Stimulated activated CD8-positive, alpha-beta memory T cell treated with anti-CD3 and anti-CD28 coated beads, Interleukin-7, amount 100 ng/mL, for 48 hours (primary cell): ENCODE data around the gene CNTN4.
"Not testable (repeated sequence)": the region's sequence is repeated elsewhere in the genome, so short reads cannot be mapped to it uniquely, and the experiment has no call there.

Experiments
- DNase-seq, 2 donors: peaks; one replicate each; pipeline ENCODE4 v3.0.0-alpha.2; 2020; ENCODE audit warnings: low read depth in 1 of 2; ENCODE audit errors: extremely low read depth in 1 of 2

CNTN4 gene

DNA sequence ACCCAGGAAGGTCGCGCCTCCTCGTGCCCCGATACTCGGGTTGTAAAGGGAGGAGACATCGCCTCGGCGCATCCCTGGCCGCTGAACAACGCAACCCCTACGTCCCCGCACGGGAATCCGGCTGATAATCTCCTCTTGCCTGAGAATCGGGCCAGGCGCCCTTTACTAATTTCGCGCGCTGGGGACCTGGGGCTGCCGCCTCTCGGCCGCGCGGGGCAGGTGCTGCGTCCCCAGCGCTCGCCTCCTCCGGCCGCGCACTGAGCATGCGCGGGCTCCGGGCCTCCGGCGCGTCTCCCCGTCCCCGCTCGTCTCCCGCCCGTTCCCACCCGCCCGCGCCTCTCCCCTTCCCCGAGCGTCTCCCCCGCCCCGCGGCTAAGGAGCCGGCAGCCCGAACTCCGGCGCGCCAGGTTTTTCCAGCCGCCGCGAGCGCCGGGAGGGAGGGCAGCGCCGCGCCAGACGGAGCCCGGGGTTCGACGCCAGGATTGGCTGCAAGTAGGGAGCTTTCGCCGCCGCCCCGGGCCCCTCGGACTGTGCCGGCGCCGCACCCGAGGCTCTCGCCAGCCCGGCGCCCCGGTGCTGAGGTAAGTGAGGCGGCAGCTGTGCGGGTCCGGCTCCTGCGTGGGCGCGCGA is at the start of gene CNTN4:
Gene CNTN4 (plus strand): TSS at position 469 of the 630 bp plus-strand sequence.
- DNase-seq, result no peak

DNA sequence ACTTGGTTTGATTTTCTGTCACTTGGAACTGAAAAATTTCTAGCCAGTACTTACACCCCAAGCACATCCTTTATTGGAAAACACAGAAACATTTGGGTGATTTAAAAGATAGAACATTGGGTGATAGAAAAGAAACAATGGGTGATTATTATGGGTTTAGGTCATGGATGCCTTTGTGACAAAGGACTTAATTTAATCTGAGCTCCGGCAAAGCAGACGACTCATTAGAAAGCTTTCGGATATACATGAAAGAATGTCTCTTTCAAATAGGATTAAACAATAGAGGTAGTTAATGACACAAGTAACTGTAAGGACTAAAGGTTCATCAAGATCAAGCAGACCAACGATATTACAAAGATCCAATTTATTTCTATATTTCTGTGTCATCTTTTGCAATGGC is 37.3 kb upstream of the CNTN4 start:
- DNase-seq, result no peak

GRCh38 chr3:2071531-2071930 is 27.1 kb upstream of the CNTN4 start:
- DNase-seq, result no peak

DNA sequence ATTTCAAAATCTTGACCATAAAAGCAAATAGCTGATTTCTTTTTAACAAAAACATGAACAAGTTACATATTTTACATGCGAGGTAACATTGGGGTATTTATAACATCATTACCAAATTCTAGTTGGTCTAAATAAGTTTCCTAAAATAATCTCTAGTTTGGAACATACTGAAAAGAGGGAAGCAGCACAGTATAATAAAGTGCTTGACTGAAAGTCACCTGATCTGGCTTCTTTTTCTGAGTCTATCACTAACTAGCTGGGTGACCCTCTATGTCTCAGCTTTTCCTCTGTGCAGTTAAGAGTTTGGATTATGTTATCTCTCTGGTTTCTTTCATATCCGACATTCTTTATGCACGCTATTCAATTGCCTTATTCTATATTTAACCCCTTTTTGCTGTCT is 19.8 kb upstream of the CNTN4 start:
- DNase-seq, result no peak

GRCh38 chr3:2082871-2083480 is 15.7 kb upstream of the CNTN4 start:
- no peak for DNase-seq

DNA sequence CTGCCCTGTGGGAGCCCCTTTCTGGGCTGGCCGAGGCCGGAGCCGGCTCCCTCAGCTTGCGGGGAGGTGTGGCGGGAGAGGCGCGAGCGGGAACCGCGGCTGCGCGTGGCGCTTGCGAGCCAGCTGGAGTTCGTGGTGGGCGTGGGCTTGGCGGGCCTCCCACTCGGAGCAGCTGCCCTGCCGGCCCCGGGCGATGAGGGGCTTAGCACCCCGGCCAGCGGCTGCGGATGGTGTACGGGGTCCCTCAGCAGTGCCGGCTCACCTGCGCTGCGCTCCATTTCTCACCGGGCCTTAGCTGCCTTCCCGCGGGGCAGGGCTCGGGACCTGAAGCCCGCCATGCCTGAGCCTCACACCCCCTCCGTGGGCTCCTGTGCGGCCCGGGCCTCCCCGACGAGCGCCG is 15.1 kb upstream of the CNTN4 start:
- DNase-seq, result not testable (repeated sequence)

- DNase-seq, result no peak
These were observed 8.4 kb upstream of the CNTN4 start for GRCh38 chr3:2090095-2090911.

DNA sequence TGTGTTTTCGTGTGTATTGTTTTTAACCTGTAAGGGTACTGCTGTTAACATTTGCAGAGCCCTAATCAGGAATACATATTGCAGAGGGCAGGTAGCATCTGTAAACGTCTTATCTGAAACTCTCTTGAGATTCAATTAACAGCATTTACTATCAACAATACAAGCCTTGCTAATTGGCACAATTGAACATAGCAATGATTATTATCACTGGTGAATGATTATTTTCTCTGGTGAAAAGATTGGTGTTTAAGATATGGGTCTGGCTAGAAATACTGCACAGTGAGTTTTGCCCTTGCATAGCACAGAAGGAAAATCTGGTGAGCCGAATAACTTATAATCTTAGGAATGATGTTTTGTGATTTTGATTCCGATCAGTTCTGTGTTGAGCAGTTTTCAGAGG is 5.9 kb upstream of the CNTN4 start:
- DNase-seq, result no peak

- DNase-seq, result no peak
These were observed 3.7 kb upstream of the CNTN4 start for GRCh38 chr3:2094941-2095340.

GRCh38 chr3:2096216-2096615 is 2.5 kb upstream of the CNTN4 start:
- DNase-seq, result no peak

GRCh38 chr3:2097641-2098191 is 950 bp upstream of the CNTN4 start:
- no peak for DNase-seq

- DNase-seq, result no peak
These were observed 484 bp downstream of the CNTN4 start for GRCh38 chr3:2099028-2099671.

- no peak for DNase-seq
These were observed 1.1 kb downstream of the CNTN4 start for GRCh38 chr3:2099779-2100191.

GRCh38 chr3:2106438-2106837 is 7.8 kb downstream of the CNTN4 start:
- DNase-seq, result no peak

GRCh38 chr3:2110597-2111117 is 12.0 kb downstream of the CNTN4 start:
- no peak for DNase-seq

DNA sequence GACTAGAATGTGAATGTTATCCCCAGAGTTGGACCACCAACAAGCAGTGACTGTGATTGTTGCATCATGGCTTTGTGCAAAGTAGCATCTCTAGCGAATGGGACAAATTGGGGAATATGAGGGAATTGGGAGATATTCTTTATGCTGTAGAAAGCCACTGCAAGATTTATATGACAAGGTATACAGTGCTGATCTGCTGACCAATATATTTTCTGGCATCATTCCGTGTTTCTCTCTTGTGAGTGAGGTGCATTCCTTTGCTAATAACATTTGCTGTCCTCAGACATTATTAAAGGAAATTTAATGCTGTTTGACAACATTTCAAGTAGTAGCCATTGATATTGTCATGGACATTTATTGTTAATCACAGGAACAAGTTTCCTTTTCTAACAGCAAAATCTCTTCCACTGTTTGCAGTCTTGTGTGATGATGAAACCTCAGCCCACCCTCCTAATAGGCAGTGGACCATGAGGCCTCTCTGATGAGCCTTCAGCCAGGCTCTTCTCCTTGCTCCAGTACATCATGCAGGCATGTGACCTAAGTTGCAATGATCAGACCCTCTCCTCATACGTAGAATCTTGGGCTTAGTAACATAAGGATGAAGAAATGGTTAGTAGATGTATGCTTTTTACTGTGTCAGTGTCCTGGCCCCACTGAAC is 16.1 kb downstream of the CNTN4 start:
- no peak for DNase-seq

DNA sequence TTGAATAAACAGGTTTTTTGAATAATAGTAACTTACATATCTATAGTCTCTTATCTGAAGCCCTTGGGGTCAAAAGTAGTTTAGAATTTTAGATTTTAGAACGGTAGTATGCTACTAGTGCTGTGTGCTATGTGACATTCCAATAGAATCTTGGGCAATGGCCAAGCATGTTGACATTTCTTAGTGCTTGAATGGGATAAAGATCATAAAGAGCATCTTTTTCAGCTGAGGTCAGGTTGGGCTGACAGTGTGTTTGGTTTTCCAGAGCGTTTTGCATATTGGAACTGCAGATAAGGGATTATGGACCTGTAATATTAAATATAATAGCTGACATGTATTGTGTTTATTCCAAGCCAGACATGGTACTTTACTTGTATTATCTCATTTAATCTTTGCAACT is 32.1 kb downstream of the CNTN4 start:
- no peak for DNase-seq

- no peak for DNase-seq
These were observed 34.5 kb downstream of the CNTN4 start for GRCh38 chr3:2133146-2133545.

- DNase-seq, result no peak
These were observed 39.0 kb downstream of the CNTN4 start for GRCh38 chr3:2137651-2138050.

- no peak for DNase-seq
These were observed 42.8 kb downstream of the CNTN4 start for GRCh38 chr3:2141482-2141881.
